Brain microvascular endothelial cell (primary cell): Measurements from ENCODE around the gene HOXB6.

Experiments
- DNase-seq: peaks from one replicate; pipeline ENCODE4 v3.0.0-alpha.2; 2020
- H3K27ac ChIP-seq: fragments of 250-450 bp; sonication (Bioruptor Pico); 2 replicates; pipeline ENCODE4 v1.5.1; 2020; ENCODE audit warnings: mild to moderate bottlenecking, moderate library complexity
- H3K27me3 ChIP-seq: fragments of 250-450 bp; sonication (Bioruptor Pico); replicated peaks from 2 replicates; pipeline ENCODE4 v1.5.1; 2020; ENCODE audit warnings: mild to moderate bottlenecking
- H3K36me3 ChIP-seq: fragments of 250-450 bp; sonication (Bioruptor Pico); replicated peaks from 2 replicates; pipeline ENCODE4 v1.5.1; 2020; ENCODE audit warnings: mild to moderate bottlenecking
- H3K4me3 ChIP-seq: 2 replicates; pipeline ENCODE4 v1.5.1; 2011; ENCODE audit warnings: low read depth, mild to moderate bottlenecking, control low read depth, low read length, moderate library complexity
- in situ Hi-C: cut with HindIII; loops from 2 replicates; pipeline ENCODE4 v1.10.0; 2017; ENCODE audit warnings: low sequenced_read_pairs, low pct_ligation_motif_present
- TF ChIP-seq, protein P1 (sequence below): IDR thresholded peaks from 2 replicates; pipeline ENCODE4 v1.5.1; 2011; ENCODE audit warnings: low read depth, mild to moderate bottlenecking, moderate library complexity, low read length, control low read depth, inconsistent platforms; ENCODE audit errors: missing control alignments

Gene HOXB6

DNA sequence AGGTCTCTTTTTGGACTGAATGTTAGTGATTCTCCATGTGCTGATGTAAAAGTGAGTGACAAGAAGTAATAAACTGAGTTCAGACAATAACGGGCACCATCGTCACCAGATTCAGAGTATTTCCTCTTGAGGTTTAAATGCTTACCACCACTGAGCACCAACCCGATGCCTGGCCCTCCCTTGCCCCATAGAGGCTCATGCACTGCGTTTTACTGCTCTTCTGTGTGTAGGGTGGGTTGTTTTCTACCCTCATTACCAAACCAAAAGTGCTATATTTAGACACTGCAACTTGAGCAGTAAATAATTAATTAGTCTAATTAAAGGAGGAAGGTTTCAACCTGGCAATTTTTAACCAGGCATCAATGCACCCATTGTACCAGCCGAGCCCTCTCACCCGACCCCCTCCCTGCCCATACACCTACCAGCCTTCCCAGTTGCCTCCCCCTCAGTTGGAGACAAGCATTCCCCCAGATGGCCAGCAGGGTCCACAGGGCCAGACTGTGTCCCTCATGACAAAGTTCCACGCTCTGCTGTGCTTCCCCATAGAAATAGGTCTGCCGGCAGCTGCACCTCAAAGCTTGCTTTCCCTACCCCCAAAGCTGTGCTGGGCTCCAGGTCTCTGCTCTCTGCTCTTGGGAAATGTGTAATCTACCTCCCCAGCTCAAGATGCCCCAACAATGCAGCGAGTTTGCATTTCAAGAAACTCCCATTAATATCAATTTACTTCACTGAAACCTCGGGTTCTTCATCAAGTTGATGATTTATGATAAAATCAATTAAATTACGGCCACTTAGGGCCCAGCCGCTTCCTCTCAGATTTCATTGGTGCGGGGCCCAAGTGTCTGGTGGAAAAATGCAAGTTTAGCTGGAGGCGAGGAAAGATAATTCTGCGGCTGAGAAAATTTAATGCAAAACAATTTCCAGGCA lies 42.6 kb downstream of the HOXB6 start:
- Histone ChIP-seq H3K4me3 (peak overlapping the region; percentile 13), H3K36me3 (no peaks in the 10 kb centered on the region), H3K27me3 (peaks cover 95% of the 10 kb centered on the region), H3K27ac (no peak overlapping the region)
- TF ChIP-seq, protein P1, sequence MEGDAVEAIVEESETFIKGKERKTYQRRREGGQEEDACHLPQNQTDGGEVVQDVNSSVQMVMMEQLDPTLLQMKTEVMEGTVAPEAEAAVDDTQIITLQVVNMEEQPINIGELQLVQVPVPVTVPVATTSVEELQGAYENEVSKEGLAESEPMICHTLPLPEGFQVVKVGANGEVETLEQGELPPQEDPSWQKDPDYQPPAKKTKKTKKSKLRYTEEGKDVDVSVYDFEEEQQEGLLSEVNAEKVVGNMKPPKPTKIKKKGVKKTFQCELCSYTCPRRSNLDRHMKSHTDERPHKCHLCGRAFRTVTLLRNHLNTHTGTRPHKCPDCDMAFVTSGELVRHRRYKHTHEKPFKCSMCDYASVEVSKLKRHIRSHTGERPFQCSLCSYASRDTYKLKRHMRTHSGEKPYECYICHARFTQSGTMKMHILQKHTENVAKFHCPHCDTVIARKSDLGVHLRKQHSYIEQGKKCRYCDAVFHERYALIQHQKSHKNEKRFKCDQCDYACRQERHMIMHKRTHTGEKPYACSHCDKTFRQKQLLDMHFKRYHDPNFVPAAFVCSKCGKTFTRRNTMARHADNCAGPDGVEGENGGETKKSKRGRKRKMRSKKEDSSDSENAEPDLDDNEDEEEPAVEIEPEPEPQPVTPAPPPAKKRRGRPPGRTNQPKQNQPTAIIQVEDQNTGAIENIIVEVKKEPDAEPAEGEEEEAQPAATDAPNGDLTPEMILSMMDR: peak; percentile 65
- no peak for DNase-seq
- in situ Hi-C loops: no loop called here

DNA sequence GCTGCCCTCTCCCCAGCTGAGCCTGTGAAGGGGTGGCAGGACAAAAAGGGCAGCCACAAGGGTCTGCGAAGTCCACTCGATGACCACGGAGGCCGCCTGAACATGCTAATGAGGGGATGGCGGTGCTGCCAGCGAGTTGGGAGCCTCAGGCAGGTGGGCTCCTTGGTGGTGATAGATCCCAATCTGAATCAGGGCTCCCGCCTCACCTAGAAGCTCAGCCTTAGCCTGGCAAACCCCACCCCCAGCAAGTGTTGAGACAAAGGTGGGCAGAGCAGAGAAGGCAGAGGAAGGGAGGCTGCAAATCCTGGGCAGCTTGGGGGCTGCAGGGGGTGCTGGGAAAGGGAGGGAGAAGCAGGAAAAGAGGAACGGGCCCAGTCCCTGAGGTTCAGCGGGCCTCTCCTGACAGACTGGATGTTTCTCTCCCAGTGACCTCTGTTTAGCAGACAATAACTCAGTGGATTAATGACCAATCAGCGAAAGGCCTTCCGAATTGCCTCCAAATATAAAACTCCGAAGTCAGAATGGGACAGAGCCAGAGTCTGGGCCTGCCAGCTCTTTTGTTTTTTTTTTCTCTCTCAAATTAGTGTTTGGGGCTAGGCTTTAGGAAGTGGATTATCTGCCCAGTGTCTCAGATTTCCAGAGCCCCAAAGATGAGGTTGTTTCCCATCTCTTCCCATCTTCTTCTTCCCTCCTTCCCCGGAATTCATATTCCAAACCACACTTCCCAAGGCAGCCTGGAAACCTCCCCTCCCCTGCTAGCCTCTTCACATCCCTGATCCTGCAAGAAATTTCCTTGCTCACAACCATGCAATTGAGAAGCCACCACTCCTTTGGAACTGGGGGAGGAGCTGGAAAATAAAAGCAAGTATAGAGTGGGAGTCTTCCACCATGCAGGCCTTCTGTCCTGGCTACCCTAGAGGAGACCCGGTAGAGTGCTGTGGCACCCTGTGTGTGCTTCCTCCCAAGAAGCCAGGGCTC lies 44.7 kb downstream of the HOXB6 start:
- H3K4me3 ChIP-seq: no peak overlapping the region
- TF ChIP-seq, protein P1: no peak
- H3K27me3 ChIP-seq: peaks cover 90% of the 10 kb centered on the region
- in situ Hi-C loops: no loop called here
- no peak overlapping the region for H3K27ac ChIP-seq
- no peaks in the 10 kb centered on the region for H3K36me3 ChIP-seq
- DNase-seq: no peak

DNA sequence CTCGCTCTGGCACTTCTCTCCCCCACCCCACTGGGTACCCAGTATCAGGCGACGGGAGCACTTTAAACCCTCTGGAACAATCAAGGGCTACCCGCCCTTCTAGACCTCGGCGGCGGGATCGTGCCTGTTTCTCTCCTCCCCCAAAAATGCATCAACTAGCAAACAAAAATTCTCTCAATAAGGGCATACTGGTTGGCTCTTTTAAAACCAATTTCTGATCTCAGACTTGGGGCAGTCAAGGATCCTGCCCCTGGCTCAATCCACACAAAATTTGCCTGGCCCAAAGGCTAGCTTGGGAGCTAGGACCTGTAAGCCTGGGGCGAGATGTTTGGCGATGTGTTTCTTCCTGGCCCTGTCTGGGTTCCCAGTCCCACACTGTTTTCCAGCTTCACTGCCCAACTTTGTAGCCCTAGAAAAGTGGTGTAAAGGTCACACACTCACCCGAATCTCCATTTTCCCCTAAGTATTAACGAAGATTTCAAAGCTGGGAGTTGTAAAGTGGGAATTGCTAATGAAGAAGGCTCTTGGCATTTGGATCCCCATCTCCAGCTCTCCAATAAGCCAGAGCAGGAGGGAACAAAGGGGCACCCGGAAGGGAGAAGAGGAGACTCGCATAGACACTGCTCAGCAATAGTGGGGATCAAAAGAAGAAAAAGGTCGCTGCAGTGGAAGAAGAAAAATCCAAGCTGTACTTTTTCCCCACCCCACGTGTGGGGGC lies 45.5 kb downstream of the HOXB6 start:
- H3K27ac ChIP-seq: no peak overlapping the region
- H3K36me3 ChIP-seq: no peaks in the 10 kb centered on the region
- peaks cover 90% of the 10 kb centered on the region for H3K27me3 ChIP-seq
- no peak overlapping the region for H3K4me3 ChIP-seq
- no peak for DNase-seq
- TF ChIP-seq, protein P1: no peak
- in situ Hi-C loops: no loop called here

DNA sequence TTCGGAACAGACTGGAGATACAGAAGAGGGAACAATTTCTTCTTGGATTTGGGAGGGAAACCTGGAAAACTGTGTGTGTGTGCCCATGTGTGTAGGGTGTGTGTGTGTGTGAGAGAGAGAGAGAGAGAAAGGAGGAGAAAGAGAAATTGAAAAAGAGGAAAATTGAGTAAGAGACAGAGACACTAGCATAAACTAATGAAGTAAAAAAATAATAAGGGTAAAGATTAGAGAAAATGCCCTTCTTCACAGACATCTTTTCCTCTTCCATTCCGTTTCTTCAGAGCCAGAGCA lies 46.0 kb downstream of the HOXB6 start:
- DNase-seq: no peak
- Histone ChIP-seq H3K27ac (no peak overlapping the region), H3K36me3 (no peaks in the 10 kb centered on the region), H3K27me3 (peaks cover 91% of the 10 kb centered on the region), H3K4me3 (no peak overlapping the region)
- TF ChIP-seq, protein P1: no peak
- in situ Hi-C loops: no loop called here

DNA sequence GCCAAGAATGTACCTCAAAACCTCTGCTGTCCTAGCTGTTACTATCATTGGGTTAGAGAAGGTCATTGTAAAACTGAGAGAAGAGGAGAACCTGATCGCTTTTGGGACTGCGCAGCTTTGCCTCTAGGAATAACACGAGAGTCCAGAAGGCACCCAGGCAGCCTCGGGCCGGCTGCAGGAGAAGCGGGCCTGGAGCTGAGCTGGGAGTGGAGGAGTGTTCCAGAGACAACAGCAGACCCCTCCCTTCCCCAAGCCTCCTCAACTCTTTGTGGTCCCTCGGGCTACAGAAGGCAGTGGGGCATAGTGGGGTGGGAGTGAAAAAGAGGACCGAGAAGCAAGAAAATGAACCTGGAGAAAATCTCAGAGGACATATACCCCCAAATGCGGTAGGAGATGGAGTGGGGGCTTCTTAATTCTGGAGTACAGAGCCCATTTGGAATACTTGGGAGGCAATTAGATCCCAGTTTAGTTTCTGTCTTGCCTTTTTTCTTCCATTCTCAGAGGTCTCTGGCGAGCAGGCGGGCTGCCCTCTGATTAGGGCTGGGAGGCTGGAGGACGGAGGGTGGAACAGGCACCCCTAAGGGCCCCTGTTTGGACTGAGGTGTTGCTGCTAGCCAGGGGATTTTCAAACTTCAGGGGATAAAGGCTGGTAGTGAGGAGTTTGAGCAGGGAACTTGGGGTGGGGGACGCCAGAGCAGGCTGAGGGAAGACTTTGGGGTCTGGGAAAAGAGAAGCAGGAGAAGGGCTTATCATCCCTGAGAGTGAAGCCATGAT lies 46.5 kb downstream of the HOXB6 start:
- Histone ChIP-seq H3K27me3 (peaks cover 90% of the 10 kb centered on the region), H3K27ac (no peak overlapping the region), H3K4me3 (no peak overlapping the region), H3K36me3 (no peaks in the 10 kb centered on the region)
- TF ChIP-seq, protein P1: no peak
- in situ Hi-C loops: no loop called here
- DNase-seq: no peak
